K562 (cell line): ENCODE measurements around the gene ZNF442. TPM values are rescaled to one million over a fixed set of nuclear protein-coding genes. Genes with fewer than 3 reads are reported as not detected.
A peak's percentile ranks its signal among the peaks of the same experiment; 100 is the strongest.

ENCODE experiments used
- ATF3 ChIP-seq, 2 experiments: fragments of 450-650 bp in 1 of 2; sonication (generic) in 1 of 2; formaldehyde crosslinking in 1 of 2; IDR thresholded peaks in 1 of 2; conservative IDR thresholded peaks in 1 of 2; 2 replicates each; pipeline versions ENCODE4 v1.6.1 to v1.8.1; 2016 to 2023; ENCODE audit warnings: mild to moderate bottlenecking in 2 of 2, moderate library complexity in 2 of 2, inconsistent platforms in 1 of 2, missing genetic modification reagents in 1 of 2
- BMI1 ChIP-seq: fragments of 150-350 bp; IDR thresholded peaks from 2 replicates; pipeline ENCODE4 v1.6.1; 2014; ENCODE audit warnings: low read length
- CEBPG ChIP-seq, 3 experiments: fragments of 200-800 bp in 1 of 3; sonication (Bioruptor generic) in 1 of 3; sonication (generic) in 1 of 3; formaldehyde crosslinking in 1 of 3; IDR thresholded peaks in 2 of 3; conservative IDR thresholded peaks in 1 of 3; 2 replicates each; pipeline versions ENCODE4 v1.6.1 to v1.8.0; 2016 to 2022; ENCODE audit warnings: missing compliant biosample characterization in 2 of 3, missing genetic modification characterization in 2 of 3, mild to moderate bottlenecking in 1 of 3, missing genetic modification reagents in 1 of 3
- DMBX1 ChIP-seq: fragments of 250-450 bp; sonication (Bioruptor Pico); IDR thresholded peaks from 2 replicates; pipeline ENCODE4 v1.8.0; 2022; ENCODE audit warnings: inconsistent platforms, mild to moderate bottlenecking, moderate library complexity, borderline replicate concordance
- FOXM1 ChIP-seq, 2 experiments: fragments of 450-650 bp in 1 of 2; sonication (generic) in 1 of 2; formaldehyde crosslinking in 1 of 2; IDR thresholded peaks; 2 replicates each; pipeline versions ENCODE4 v1.6.1 to v1.9.0; 2017 to 2022; ENCODE audit warnings: low read depth in 2 of 2, mild to moderate bottlenecking in 2 of 2, missing genetic modification reagents in 1 of 2, moderate library complexity in 1 of 2
- ID3 ChIP-seq, 2 experiments: fragments of 250-450 bp in 1 of 2; fragments of 450-650 bp in 1 of 2; sonication (Bioruptor Pico) in 1 of 2; IDR thresholded peaks; 2 replicates each; pipeline versions ENCODE4 v1.6.1 to v1.8.0; 2016 to 2021; ENCODE audit warnings: mild to moderate bottlenecking in 2 of 2, moderate library complexity in 2 of 2, missing compliant biosample characterization in 1 of 2, missing genetic modification characterization in 1 of 2
- NFIC ChIP-seq: fragments of 450-650 bp; IDR thresholded peaks from 2 replicates; pipeline ENCODE4 v1.6.1; 2017; ENCODE audit warnings: mild to moderate bottlenecking, inconsistent platforms
- PRDM10 ChIP-seq: fragments of 450-650 bp; IDR thresholded peaks from 2 replicates; pipeline ENCODE4 v1.6.1; 2018; ENCODE audit not compliant: partially characterized antibody
- SETDB1 ChIP-seq: IDR thresholded peaks from one replicate; pipeline ENCODE4 v1.6.1; 2012; ENCODE audit warnings: low read length, control low read depth, inconsistent platforms
- SMARCA4 ChIP-seq: fragments of 450-650 bp; IDR thresholded peaks from 2 replicates; pipeline ENCODE4 v1.6.1; 2016
- SMARCE1 ChIP-seq: fragments of 450-650 bp; IDR thresholded peaks from 2 replicates; pipeline ENCODE4 v1.7.1; 2016; ENCODE audit warnings: mild to moderate bottlenecking
- TAL1 ChIP-seq: fragments of 450-650 bp; IDR thresholded peaks from 2 replicates; pipeline ENCODE4 v1.6.1; 2016; ENCODE audit warnings: mild to moderate bottlenecking
- TCF3 ChIP-seq: sonication (generic); formaldehyde crosslinking; IDR thresholded peaks from 2 replicates; pipeline ENCODE4 v1.4.0; 2020; ENCODE audit warnings: mild to moderate bottlenecking, missing genetic modification reagents
- TEAD4 ChIP-seq, 2 experiments: sonication (generic) in 1 of 2; formaldehyde crosslinking in 1 of 2; IDR thresholded peaks; 2 replicates each; pipeline versions ENCODE4 v1.6.1 to v1.8.0; 2012 to 2022; ENCODE audit warnings: borderline replicate concordance in 1 of 2, inconsistent platforms in 1 of 2, low read length in 1 of 2, mild to moderate bottlenecking in 1 of 2, missing genetic modification reagents in 1 of 2
- U2AF1 ChIP-seq: fragments of 200-400 bp; formaldehyde crosslinking; optimal IDR thresholded peaks from 2 replicates; pipeline ENCODE3; 2017; ENCODE audit warnings: mild to moderate bottlenecking, low read depth, low read length, moderate library complexity
- XRCC5 ChIP-seq: fragments of 200-400 bp; formaldehyde crosslinking; IDR thresholded peaks from 2 replicates; pipeline ENCODE4 v1.6.1; 2017; ENCODE audit warnings: low read depth, mild to moderate bottlenecking, low read length
- ZBTB33 ChIP-seq: sonication (generic); formaldehyde crosslinking; IDR thresholded peaks from 2 replicates; pipeline ENCODE4 v1.8.1; 2023; ENCODE audit warnings: mild to moderate bottlenecking, missing genetic modification reagents
- polyA plus RNA-seq, 8 experiments: library from polyadenylated mRNA; depleted of rRNA in 4 of 8; stranded (reverse) in 5 of 8; unstranded in 3 of 8; fragments of >200 nt; fragmentation: Nextera tagmentation in 2 of 8; fragmentation: Illumina TruSeq in 1 of 8; extraction: Ambion mirVana in 2 of 8; extraction: Trizol in 1 of 8; gene quantifications; 2 replicates each; pipeline versions ENCODE4 v1.2.1 to v1.2.3, GENCODE V29; 2011 to 2014; ENCODE audit warnings: inconsistent platforms in 1 of 8, missing spikeins in 1 of 8
- total RNA-seq, 7 experiments: library from RNA; depleted of rRNA in 6 of 7; stranded (reverse); fragments of >200 nt in 6 of 7; fragmentation: Illumina TruSeq in 2 of 7; extraction: Trizol in 2 of 7; gene quantifications; 2 replicates each; pipeline versions ENCODE4 v1.2.1 to v1.2.3, GENCODE V29; 2011 to 2021; ENCODE audit warnings: low replicate concordance in 1 of 7
- TF ChIP-seq, protein P1 (sequence below), 2 experiments: fragments of 450-650 bp; IDR thresholded peaks; 2 replicates each; pipeline ENCODE4 v1.6.1; 2016

ZNF442 gene
- total and polyA plus RNA-seq, 9 of the 15 experiments (the other 6 are each of a cell fraction or from before 2014, with no cell fraction given), result 1.7 to 7.0 (median 4.1) TPM

- TF ChIP-seq PRDM10 (peak; percentile 33), ZBTB33 (CRISPR knock-in tag) (peak; percentile 59; the same call in 1 of the 2 replicates), BMI1 (no peak), CEBPG (CRISPR knock-in tag; IDR thresholded peaks at IDR 0.05) (no peak), CEBPG (tag; conservative IDR thresholded peaks at IDR 0.05 in 1 of 2, IDR thresholded peaks at IDR 0.05 in 1 of 2) (peak in 1 of 2 experiments; percentile 39; a peak in 1 of 4 replicates), SMARCA4 (peak; percentile 74; the same call in 1 of the 2 replicates), TEAD4 (IDR thresholded peaks at IDR 0.05; ENCODE audit: low read length) (peak; percentile 80), TEAD4 (CRISPR knock-in tag; IDR thresholded peaks at IDR 0.05; ENCODE audit: borderline replicate concordance) (no peak), TAL1 (peak; percentile 72), ID3 (CRISPR knock-in tag; IDR thresholded peaks at IDR 0.05) (no peak), ID3 (tag; IDR thresholded peaks at IDR 0.05) (no peak), SMARCE1 (no peak), TCF3 (CRISPR knock-in tag) (peak; percentile 88), XRCC5 (no peak), SETDB1 (no peak), FOXM1 (IDR thresholded peaks at IDR 0.05; ENCODE audit: low read depth) (0 out of 2 replicates have a peak, but pooled peaks have one; percentile 13), FOXM1 (CRISPR knock-in tag; IDR thresholded peaks at IDR 0.05; ENCODE audit: low read depth) (no peak), ATF3 (IDR thresholded peaks at IDR 0.05) (peak; percentile 60; the same call in 1 of the 2 replicates), ATF3 (CRISPR knock-in tag; conservative IDR thresholded peaks at IDR 0.05) (no peak), NFIC (peak; percentile 44), DMBX1 (CRISPR knock-in tag) (no peak), U2AF1 (no peak)
- TF ChIP-seq, protein P1, sequence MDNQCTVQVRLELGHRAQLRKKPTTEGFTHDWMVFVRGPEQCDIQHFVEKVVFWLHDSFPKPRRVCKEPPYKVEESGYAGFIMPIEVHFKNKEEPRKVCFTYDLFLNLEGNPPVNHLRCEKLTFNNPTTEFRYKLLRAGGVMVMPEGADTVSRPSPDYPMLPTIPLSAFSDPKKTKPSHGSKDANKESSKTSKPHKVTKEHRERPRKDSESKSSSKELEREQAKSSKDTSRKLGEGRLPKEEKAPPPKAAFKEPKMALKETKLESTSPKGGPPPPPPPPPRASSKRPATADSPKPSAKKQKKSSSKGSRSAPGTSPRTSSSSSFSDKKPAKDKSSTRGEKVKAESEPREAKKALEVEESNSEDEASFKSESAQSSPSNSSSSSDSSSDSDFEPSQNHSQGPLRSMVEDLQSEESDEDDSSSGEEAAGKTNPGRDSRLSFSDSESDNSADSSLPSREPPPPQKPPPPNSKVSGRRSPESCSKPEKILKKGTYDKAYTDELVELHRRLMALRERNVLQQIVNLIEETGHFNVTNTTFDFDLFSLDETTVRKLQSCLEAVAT (IDR thresholded peaks at IDR 0.05), result no peak
Observed at GRCh38 chr19:12411893-12412292, 46.4 kb upstream of the ZNF442 start (continued).
